ENCODE results near the gene CERT1.
A peak's percentile ranks its signal among the peaks of the same experiment; 100 is the strongest.

GRCh38 chr5:75511435-75512382 is at the start of gene CERT1, which contains the start of gene POLK:
- TF ChIP-seq CTCF (conservative IDR thresholded peaks at IDR 0.05) (no peak), ZFX (IDR thresholded peaks at IDR 0.05) (peak; percentile 92)
